GM19099 (cell line): ENCODE data around the gene GSX1.

ENCODE experiments used
- POLR2A ChIP-seq: IDR thresholded peaks from 3 replicates; pipeline ENCODE4 v1.6.1; 2011; ENCODE audit warnings: low read depth; ENCODE audit not compliant: insufficient read length; ENCODE audit errors: extremely low read depth

The GSX1 gene

DNA sequence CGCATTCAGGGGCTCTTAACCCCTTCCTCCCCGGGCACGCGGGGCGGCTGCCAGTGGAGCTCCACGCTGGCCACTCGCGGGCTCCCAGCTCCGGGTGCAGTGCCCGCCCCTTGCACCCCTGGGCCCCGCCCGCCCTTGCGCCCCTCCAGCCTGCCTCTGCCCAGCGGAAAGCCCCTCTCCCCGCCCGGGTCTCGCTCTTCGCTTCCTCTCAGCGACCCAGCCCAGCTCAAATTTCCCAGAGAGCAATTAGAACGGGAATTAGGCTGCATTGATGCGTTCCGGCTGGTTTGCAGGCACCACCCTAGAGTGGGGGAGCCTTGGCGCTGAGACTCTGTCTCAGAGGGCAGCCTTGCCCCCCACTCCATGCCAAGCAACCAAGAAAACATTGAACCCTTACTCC lies 1.8 kb upstream of the GSX1 start:
- no peak for TF ChIP-seq POLR2A

DNA sequence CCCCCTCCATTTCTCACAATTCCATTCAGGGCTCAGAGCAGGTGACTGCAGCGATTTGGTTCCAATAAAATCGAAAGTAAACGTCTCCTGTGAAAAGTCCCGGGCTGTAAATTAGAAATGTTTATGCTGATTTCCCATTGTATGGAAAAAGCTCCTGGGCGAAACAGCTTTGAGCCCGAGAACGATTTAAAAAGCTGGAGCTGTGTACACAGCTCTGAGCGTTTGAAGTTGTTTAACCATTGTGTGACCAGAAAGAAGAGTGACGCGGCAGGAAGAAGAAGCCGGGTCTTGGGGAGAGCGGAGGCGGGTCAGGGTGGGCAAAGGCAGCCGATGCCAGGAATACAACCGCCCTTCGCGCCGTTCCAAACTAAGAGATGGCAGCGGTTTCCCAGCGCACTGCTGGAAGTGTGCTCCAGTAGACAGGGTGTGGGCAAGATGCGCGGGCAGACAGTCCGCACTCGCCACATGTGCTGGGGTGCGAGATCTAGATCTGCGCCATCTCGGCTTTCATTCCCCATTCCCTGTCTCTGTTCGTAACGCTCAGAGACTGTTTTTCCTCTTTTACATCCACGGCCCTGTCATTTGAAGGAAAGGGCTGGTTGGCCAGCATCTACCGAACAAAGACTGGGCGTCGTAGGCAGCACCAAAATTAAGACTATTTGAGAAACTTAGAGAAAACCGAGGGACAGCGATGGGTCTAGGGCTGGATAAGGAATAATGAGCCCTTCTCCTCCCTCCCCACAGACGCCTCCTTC lies 960 bp upstream of the GSX1 start:
- no peak for TF ChIP-seq POLR2A

DNA sequence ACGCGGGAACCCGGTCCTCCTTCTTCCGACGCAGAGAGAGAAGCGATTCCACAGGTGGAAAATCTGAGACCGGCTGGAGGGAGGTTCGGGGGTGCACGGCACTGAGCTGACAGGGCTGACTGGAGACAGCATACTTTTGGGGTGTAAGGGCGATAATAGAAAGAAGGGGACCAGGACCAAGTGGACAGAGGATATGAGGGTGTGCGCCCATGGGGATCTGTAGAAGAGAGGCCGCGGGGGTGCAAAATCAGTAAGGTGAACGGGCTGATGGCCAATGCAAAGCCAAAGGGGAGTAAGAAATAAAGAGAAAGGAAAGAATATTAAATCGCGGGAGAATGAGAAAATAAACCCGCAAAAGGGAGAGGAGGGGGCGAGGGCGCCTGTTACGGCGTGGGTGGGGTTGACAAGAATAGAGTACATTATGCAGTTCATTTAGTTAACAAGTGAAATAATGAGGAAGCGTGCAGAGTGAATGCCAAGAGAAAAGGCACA lies 336 bp upstream of the GSX1 start:
- no peak for TF ChIP-seq POLR2A

DNA sequence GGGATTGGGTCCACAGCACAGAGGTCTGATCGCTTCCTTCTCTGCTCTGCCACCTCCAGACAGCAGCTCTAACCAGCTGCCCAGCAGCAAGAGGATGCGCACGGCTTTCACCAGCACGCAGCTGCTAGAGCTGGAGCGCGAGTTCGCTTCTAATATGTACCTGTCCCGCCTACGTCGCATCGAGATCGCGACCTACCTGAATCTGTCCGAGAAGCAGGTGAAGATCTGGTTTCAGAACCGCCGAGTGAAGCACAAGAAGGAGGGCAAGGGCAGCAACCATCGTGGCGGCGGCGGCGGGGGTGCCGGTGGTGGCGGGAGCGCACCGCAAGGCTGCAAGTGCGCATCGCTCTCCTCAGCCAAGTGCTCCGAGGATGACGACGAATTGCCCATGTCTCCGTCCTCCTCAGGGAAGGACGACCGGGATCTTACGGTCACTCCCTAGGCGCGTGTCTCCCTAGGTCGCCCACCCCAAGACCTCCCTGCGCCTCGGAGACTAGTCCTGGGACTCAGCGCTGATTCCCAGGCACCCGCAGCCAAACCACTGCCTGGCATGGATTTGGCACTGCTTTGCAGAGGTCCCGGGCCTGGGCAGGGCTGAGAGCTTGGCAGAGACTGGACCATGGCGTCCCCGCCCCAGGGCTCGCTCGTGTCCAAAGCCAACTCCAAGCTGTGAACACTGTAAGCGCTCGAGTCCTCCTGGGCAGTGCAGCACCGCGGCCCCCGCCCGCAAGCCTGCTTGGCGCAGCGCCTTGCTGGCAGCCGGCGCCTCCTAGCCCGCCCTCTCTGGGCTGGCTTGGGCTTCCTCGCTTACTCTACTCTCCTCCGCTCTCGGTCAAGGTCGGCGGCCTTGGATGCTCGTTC lies 1.5 kb downstream of the GSX1 start:
- TF ChIP-seq POLR2A: no peak

DNA sequence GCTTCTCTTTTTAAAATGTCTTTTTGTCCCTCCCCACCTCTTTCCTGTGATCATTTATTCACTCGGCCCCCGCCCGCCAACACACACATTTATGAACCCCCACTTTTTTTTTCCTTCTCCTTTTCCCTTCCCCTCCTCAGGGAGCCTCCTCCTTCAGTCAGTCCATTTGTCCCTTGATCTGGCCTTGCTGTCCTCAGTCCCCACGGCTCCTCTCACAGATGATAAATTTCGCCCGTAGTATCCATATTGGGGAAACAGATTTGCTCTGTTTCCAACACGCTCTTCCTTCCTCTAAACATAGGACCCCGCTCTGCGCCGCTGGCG lies 2.0 kb downstream of the GSX1 start:
- no peak for TF ChIP-seq POLR2A

DNA sequence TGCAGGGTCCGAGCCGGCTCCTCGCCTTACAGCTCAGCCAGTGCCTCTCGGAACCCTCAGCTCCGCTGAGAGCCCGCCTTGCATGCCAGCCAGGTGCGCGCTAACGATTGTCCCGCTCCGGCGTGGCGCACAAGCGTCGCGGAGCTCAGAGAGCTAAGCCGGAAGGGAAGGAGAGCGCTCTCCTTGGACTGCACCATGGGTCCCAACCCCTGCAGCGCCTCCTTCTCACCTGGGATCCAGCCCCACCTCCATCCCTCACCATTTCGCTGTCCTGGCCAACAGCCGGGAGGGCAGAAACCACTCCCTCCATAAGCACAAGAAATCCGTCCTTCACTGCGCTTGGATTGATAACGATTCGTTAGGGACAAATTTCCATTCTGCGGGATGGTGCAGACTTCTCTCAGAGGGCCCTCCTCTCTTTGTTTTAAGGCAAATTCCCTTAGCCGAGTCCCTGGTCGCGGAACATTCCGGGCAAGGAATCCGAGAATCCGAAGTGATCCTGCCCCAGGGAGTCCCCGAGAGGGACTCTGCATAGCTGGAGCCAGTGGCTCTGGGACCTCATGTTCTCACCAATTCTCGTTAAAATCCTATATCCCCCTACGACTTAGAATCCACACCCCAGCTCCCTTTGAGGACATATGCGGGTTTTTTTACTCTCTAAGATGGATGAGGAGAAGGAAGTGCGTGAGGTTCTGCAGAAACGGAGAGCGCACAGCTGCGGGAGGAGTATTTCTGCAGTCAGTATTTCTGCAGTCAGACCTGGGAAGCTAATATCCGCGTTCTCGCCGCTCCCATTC lies 2.8 kb downstream of the GSX1 start:
- no peak for TF ChIP-seq POLR2A

DNA sequence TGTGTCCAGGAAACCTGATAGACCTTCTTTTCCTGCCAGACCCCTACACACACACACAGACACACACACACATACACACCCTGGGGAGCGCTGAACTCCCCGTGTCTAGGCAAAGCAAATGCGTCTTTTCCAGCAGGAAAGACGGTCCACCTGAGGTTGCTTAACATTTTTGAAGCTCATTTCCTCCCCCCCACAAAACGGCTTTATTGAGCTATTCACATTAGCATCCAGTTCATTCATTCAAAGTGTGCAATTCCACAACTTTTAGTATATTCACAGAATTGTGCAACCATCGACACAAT lies 3.4 kb downstream of the GSX1 start:
- TF ChIP-seq POLR2A: no peak

DNA sequence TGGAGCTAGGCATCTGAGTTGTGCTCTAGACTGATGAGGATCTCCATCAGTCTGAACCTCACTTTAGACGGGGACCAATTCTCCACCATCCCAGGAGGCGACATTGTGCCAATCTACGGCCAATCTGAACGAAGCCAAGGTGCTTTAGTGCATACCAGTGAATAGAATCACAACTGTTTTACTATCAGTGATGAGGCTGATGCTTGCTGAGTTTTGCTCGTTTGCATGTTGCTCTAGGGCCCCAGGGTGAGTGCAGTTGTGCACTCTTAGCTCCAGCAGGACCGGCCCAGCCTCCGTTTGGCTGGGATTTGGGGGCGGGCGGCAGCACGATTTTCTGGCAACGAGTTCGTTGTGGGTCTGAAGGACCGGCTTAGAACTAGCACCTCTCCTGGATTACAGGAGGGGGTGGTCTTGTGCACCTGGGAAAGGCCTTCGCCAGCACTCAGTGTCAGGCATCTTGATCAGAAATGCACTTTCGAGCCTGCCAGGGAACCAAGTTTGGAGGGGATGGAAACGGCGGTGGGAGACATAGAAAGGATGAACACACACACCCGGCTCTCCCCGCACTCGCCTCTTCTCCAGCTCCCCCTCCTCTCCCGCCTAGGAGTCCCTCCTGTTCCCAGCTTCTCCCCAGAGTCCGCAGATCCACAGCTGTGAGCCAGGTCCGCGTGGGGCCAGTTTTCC lies 4.4 kb downstream of the GSX1 start:
- TF ChIP-seq POLR2A: no peak

DNA sequence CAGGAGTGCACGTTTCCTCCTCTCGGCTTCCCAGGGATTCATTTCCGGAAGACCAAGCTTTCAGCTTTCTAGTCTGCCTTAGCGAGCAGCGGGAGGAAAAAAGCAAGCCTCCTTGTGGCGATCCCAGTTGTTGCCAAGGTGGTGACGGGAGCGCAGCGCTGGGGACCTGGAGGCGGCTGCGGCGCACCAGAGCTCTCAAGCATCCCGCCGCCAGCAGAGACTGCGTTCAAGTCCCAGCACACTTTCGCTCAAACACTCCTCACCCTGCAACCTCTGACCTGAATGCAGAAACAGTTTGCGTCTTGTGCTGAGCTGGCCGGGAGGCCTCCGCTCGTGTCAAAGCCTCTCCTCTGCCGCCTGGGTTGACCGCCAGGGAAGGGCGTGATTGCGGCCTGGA lies 4.9 kb downstream of the GSX1 start:
- no peak for TF ChIP-seq POLR2A

DNA sequence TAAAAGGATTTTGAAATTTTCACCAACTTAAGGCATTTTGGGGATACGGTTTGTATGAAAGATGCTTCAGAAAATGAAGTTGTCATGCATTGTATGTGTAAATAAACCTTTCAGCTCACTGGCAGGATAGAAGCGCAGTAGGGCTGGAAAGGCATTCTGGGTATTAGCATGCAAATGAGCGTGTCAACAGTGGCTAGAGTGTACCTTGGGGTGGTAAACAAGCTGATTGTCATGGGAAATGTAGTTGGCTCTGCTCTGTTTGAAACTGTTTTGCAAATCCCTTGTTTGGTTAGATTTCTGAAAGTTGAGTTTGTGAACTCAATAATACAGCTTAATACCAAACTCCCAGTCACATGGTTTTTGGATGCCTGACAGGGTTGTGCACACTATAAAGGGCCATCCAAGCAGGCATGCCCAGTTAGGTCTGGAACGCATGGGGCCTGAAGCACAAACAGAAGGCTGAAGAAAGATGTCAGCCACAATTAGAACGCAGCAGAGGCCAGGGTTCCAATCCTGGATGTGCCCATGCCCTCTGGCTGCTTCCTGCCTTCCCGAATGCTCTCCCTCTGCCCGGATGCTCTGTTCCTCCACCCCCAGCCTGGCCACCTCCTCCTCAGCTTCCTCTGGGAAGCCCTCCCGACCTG lies 14.6 kb downstream of the GSX1 start:
- no peak for TF ChIP-seq POLR2A

DNA sequence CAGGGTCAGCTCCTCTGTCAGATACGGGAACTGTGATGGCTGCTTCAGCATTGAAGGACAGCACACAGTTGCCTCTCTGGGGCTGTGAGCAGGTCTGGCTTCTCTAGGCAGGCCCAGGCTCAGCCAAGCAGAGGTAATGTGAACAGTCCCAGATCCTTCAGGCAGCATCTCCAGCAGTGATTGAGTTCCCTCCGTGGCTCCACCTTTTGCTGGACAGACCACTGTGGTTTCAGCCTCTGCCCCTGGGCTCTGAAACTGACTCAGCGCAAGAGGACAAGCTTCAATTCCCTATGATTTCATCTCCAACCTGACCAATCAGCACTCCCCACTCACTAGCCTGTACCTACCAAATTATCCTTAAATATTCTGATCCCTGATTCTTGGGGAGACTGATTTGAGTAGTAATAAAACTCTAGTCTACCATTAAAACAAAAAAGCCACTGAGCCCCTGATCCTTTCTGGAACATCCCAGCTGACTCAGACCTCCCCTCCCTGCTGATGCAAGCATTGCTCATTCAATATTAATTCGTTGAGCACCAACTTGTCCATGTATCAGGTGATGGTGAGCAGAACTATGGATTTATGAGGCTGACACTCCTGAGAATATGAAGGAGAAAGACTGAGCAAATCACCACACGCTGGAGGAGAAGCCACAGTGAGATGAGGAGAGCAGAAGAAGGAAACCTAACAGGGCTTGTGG lies 16.7 kb downstream of the GSX1 start:
- TF ChIP-seq POLR2A: no peak

DNA sequence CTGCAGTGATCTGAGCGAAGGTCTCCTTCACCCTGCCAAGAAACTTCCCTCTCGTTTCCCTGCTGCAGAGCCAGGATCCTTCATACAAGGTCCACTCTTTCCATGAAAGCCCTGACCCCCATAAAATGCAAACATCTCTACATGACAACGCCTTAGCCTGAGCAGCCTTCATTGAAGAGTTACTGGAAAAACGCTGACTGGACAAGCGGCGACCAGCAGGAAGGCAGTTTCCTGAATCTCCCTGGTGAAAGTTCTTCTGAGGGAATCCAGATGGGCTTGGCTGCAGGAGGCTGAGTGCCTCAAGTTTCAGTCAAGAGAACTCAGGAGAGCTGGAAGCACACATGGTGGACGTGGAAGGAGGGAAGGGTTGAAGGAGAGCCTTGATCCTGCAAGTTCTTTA lies 17.7 kb downstream of the GSX1 start:
- no peak for TF ChIP-seq POLR2A

DNA sequence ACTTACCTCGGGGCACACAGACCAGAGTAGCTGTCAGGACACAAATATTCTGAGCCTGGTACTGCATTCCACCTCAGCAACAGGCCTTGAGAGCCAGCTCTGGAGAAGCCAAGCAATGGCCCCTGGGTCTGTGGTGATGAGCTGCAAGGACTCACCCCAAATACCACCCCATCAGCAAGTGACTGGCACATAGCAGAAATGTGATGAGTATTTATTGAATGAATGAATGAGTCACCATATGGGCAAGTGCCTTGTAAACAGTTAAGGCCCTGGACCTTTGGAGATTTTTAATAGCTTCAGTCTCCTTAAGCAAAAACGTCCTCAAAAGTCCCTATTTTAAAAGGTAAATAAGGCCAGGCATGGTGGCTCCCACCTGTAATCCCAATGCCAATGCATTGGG lies 18.2 kb downstream of the GSX1 start:
- TF ChIP-seq POLR2A: no peak

DNA sequence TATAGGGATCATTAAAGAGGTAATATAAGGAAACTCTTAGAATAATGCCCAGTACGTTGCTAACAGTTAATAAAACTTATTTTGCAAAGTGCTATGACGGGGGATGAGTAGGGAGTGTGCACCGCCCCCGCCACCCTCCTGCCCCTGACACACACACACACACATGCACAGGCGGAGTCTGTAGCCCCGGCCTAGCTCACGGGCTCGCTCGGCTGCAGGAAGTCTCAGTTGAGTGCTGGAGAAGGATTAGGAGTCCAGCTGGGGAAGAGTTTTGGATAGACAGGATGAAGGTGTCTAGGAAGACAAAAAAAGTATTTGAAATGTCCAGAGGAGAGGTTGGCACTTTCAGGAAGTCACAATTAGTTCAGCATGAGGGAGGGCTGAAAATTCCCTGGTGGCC lies 21.5 kb downstream of the GSX1 start:
- no peak for TF ChIP-seq POLR2A
